Breast epithelium (tissue), 3 donors: ENCODE measurements around the gene DCDC2C.

Experiments
- POLR2A ChIP-seq: fragments of 450-650 bp; IDR thresholded peaks from one replicate; pipeline ENCODE4 v1.6.1; 2016; ENCODE audit warnings: antibody characterized with exemption, mild to moderate bottlenecking, moderate library complexity
- POLR2AphosphoS5 ChIP-seq, 3 donors: sonication (generic); formaldehyde crosslinking; IDR thresholded peaks; one replicate each; pipeline ENCODE4 v1.6.1; 2017; ENCODE audit warnings: antibody characterized with exemption in 3 of 3
- TF ChIP-seq, protein P1 (sequence below), 3 donors: fragments of 450-650 bp; IDR thresholded peaks; one replicate each; pipeline ENCODE4 v1.5.1; 2016 to 2017; ENCODE audit warnings: antibody characterized with exemption in 3 of 3, mild to moderate bottlenecking in 3 of 3, moderate library complexity in 3 of 3

- TF ChIP-seq POLR2A (no peak), POLR2AphosphoS5 (IDR thresholded peaks at IDR 0.05) (no peak)
- TF ChIP-seq, protein P1, sequence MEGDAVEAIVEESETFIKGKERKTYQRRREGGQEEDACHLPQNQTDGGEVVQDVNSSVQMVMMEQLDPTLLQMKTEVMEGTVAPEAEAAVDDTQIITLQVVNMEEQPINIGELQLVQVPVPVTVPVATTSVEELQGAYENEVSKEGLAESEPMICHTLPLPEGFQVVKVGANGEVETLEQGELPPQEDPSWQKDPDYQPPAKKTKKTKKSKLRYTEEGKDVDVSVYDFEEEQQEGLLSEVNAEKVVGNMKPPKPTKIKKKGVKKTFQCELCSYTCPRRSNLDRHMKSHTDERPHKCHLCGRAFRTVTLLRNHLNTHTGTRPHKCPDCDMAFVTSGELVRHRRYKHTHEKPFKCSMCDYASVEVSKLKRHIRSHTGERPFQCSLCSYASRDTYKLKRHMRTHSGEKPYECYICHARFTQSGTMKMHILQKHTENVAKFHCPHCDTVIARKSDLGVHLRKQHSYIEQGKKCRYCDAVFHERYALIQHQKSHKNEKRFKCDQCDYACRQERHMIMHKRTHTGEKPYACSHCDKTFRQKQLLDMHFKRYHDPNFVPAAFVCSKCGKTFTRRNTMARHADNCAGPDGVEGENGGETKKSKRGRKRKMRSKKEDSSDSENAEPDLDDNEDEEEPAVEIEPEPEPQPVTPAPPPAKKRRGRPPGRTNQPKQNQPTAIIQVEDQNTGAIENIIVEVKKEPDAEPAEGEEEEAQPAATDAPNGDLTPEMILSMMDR (IDR thresholded peaks at IDR 0.05) = no peak
These were observed 182.6 kb downstream of the DCDC2C start for GRCh38 chr2:3885629-3886628.
